Hepatocyte (in vitro differentiated cells): ENCODE data around the gene RHBDD3.

Experiments used
- EZH2 ChIP-seq: fragments of 200-600 bp; sonication (generic); IDR thresholded peaks from 2 replicates; pipeline ENCODE4 v1.6.1; 2016; ENCODE audit warnings: antibody characterized with exemption, mild to moderate bottlenecking, borderline replicate concordance
- EZH2phosphoT487 ChIP-seq: fragments of 200-600 bp; sonication (generic); IDR thresholded peaks from one replicate; pipeline ENCODE4 v1.6.1; 2018; ENCODE audit warnings: antibody characterized with exemption, mild to moderate bottlenecking, low read depth, moderate library complexity; ENCODE audit not compliant: unreplicated experiment, severe bottlenecking
- TF ChIP-seq, protein P1 (sequence below): fragments of 200-600 bp; sonication (generic); IDR thresholded peaks from 2 replicates; pipeline ENCODE4 v1.5.1; 2016; ENCODE audit warnings: antibody characterized with exemption, mild to moderate bottlenecking; ENCODE audit not compliant: poor library complexity

GRCh38 chr22:29260601-29261315 is 7.0 kb downstream of the RHBDD3 start:
- TF ChIP-seq, protein P1, sequence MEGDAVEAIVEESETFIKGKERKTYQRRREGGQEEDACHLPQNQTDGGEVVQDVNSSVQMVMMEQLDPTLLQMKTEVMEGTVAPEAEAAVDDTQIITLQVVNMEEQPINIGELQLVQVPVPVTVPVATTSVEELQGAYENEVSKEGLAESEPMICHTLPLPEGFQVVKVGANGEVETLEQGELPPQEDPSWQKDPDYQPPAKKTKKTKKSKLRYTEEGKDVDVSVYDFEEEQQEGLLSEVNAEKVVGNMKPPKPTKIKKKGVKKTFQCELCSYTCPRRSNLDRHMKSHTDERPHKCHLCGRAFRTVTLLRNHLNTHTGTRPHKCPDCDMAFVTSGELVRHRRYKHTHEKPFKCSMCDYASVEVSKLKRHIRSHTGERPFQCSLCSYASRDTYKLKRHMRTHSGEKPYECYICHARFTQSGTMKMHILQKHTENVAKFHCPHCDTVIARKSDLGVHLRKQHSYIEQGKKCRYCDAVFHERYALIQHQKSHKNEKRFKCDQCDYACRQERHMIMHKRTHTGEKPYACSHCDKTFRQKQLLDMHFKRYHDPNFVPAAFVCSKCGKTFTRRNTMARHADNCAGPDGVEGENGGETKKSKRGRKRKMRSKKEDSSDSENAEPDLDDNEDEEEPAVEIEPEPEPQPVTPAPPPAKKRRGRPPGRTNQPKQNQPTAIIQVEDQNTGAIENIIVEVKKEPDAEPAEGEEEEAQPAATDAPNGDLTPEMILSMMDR: no peak
- no peak for TF ChIP-seq EZH2
- no peak for TF ChIP-seq EZH2phosphoT487
